GM12865 (cell line): Measurements from ENCODE around the gene ADNP.

Experiments used
- DNase-seq: peaks from one replicate; pipeline ENCODE4 v3.0.0; 2010; ENCODE audit warnings: low read depth
- H3K4me3 ChIP-seq: 2 replicates; pipeline ENCODE4 v1.5.1; 2011; ENCODE audit warnings: mild to moderate bottlenecking, low read depth, low read length, control low read depth
- TF ChIP-seq, protein P1 (sequence below): IDR thresholded peaks from 2 replicates; pipeline ENCODE4 v1.5.1; 2011; ENCODE audit warnings: low read length, control low read depth, low read depth, inconsistent platforms; ENCODE audit not compliant: insufficient read depth; ENCODE audit errors: missing control alignments

The ADNP gene

DNA sequence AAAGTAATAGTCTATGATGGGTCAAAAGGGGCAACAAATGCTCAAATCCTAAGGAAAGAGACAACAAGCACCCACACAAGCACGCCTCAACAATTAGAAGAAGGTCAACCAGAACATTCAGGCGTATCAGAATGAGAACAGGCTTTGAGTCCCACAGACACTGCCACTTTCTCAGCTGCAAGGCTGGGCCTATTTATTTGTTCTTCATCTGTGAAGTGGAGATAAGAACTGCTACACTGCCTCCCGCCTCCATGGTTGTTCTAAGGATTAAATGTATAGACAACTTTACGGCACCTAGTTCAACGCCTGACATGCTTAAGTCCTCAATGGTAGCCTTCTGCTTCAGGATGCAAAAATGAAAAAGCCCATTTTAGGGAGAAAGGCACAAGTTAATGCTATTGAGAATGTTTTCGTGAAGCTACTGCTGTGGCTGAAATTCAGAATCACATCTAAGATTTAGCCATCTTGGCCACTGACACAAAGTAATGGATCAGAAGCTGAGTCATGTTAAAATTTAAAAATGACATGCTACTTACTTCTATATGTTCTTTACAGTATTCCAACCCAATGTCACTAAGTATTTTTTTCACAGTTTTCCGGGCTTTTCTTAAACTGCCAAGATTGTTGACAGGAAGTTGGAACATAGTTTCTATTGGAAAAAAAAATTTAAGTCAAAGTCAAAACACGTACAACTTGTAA lies 27.7 kb downstream of the ADNP start:
- TF ChIP-seq, protein P1, sequence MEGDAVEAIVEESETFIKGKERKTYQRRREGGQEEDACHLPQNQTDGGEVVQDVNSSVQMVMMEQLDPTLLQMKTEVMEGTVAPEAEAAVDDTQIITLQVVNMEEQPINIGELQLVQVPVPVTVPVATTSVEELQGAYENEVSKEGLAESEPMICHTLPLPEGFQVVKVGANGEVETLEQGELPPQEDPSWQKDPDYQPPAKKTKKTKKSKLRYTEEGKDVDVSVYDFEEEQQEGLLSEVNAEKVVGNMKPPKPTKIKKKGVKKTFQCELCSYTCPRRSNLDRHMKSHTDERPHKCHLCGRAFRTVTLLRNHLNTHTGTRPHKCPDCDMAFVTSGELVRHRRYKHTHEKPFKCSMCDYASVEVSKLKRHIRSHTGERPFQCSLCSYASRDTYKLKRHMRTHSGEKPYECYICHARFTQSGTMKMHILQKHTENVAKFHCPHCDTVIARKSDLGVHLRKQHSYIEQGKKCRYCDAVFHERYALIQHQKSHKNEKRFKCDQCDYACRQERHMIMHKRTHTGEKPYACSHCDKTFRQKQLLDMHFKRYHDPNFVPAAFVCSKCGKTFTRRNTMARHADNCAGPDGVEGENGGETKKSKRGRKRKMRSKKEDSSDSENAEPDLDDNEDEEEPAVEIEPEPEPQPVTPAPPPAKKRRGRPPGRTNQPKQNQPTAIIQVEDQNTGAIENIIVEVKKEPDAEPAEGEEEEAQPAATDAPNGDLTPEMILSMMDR: no peak
- no peak overlapping the region for H3K4me3 ChIP-seq
- no peak for DNase-seq

DNA sequence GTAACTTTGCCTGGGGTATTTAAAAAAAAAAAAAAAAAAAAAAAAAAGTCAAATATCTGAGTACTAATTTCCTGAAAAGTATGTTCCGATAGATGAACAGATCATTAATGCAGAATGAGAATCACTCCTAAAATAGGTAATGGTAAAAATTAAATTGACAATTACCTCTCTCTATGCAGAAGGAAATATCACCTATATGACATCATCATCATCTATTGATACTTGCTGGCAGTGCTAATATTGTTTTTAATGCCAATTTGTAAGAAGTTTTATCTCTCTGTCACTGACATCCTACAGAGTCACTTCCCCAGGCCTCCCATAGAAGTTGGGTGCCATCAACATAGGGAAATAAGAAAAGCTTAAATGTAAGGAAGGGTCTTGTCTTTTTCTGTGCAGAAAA lies 29.9 kb downstream of the ADNP start:
- DNase-seq: no peak
- no peak overlapping the region for H3K4me3 ChIP-seq
- TF ChIP-seq, protein P1: no peak

DNA sequence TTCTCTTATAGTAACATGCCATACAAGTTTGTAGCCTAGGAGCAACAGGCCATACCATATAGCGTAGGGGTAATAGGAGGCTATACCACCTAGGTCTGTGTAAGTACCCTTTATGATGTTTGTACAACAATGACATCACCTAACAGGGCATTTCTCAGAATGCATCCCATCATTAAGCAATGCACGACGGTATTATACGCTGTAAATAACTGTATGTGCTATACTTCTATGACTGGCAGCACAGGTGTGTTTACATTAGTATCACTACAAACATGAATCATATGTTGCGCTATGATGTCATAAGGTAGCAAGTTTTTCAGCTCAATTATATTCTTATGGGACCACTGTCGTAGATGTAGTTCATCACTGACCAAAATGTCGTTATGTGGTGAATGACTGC lies 31.0 kb downstream of the ADNP start:
- H3K4me3 ChIP-seq: no peak overlapping the region
- no peak for DNase-seq
- TF ChIP-seq, protein P1: no peak

DNA sequence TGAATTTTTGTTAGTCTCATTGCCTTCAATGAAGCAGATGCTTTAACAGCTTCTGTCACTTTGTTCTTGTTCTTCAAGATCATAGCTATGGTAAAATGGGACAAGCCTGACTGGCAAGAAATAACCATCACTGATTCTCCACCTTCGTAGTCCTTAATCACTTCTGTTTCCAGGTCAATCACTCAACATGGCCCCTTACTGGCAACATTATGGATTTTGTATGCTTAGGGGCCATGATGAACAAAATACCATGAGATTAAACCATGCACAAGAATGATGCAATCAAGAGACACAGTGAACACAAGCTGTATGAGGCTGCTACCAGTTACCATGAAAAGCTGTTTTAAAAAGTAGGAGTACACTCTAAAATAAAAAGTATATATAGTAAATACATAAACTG lies 32.8 kb downstream of the ADNP start:
- DNase-seq: no peak
- TF ChIP-seq, protein P1: no peak
- H3K4me3 ChIP-seq: no peak overlapping the region

DNA sequence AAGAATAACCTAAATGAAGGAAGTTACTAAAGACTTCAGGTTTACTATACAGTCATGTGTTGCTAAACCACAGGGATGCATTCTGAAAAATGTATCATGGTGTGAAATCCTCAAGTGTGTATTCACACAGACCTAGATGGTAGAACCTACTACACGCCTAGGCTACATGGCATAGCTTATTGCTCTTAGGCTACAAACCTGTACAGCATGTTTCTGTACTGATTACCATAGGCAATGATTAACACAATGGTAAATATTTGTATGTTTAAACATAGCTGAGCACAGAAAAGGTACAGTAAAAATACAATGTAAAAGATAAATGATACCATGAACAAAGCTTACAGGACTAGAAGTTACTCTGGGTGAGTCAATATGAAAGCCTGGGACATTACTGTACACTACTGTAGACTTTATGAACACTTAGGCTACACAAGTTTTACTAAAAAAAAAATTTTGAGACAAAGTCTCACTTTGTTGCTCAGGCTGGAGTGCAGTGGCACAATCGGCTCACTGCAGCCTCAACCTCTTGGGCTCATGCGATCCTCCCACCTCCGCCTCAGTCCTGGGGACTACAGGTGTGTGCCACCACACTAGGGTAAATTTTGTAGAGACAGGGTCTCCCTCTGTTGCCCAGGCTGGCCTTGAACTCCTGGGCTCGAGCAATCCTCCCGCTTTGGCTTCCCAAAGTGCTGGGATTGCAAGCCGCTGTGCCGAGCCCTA lies 36.0 kb downstream of the ADNP start:
- TF ChIP-seq, protein P1: no peak
- no peak overlapping the region for H3K4me3 ChIP-seq
- DNase-seq: no peak

DNA sequence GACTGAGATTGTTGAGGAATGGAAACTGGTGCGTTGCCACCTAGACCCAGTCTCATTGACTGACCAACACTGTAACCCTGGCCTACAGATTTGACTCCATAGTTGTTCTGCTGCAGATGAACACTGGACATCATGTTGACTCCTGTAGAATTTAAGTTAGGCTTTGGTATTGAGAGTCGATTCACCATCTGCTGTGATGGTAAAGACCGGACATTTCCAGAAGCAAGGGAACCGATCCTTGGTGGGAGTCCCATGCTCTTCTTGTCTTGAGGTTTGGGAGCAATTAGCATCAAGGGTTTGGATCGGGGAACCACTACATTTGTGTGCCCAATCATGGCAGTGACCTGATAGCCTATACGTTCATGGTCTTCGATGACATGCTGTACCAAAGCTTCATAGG lies 37.6 kb downstream of the ADNP start:
- H3K4me3 ChIP-seq: no peak overlapping the region
- no peak for DNase-seq
- TF ChIP-seq, protein P1: no peak
